Gastrocnemius medialis (tissue), 4 donors: ENCODE results near the gene PAQR8. TPM values are rescaled to one million over a fixed set of nuclear protein-coding genes. Genes with fewer than 3 reads are reported as not detected.

Experiments
- ATAC-seq, 2 donors: fragments of 150-250 bp; one replicate each; pipeline ENCODE4 v1.9.1; 2016
- DNase-seq, 2 donors: peaks; one replicate each; pipeline ENCODE4 v3.0.0-alpha.2; 2019
- H3K27ac ChIP-seq, 4 donors: fragments of 200-600 bp; sonication (generic); 1 replicate in 1 of 4; 2 replicates in 3 of 4; pipeline ENCODE4 v1.5.1; 2016 to 2018; ENCODE audit warnings: mild to moderate bottlenecking in 2 of 4, moderate library complexity in 1 of 4
- H3K27me3 ChIP-seq, 3 donors: fragments of 200-600 bp; sonication (generic) in 2 of 3; 1 replicate in 1 of 3; 2 replicates in 2 of 3; pipeline versions ENCODE4 v1.5.1 to v1.6.0; 2016 to 2019; ENCODE audit warnings: mild to moderate bottlenecking in 1 of 3, moderate library complexity in 1 of 3
- H3K36me3 ChIP-seq, 2 donors: fragments of 200-600 bp; sonication (generic) in 1 of 2; one replicate each; pipeline ENCODE4 v1.5.1; 2017 to 2018
- H3K4me1 ChIP-seq, 2 donors: fragments of 200-600 bp; sonication (generic) in 1 of 2; one replicate each; pipeline ENCODE4 v1.5.1; 2016 to 2017; ENCODE audit warnings: mild to moderate bottlenecking in 2 of 2
- H3K4me3 ChIP-seq, 4 donors: fragments of 200-600 bp; sonication (generic) in 3 of 4; 1 replicate in 1 of 4; 2 replicates in 3 of 4; pipeline ENCODE4 v1.5.1; 2016 to 2019; ENCODE audit warnings: mild to moderate bottlenecking in 2 of 4
- H3K9me3 ChIP-seq, 3 donors: fragments of 200-600 bp; sonication (generic) in 2 of 3; 1 replicate in 1 of 3; 2 replicates in 2 of 3; pipeline ENCODE4 v1.5.1; 2016 to 2019
- CTCF ChIP-seq, 5 experiments: fragments of 450-650 bp in 3 of 5; fragments of 200-600 bp in 2 of 5; sonication (generic) in 2 of 5; IDR thresholded peaks in 4 of 5; conservative IDR thresholded peaks in 1 of 5; 1 replicate in 4 of 5; 2 replicates in 1 of 5; pipeline ENCODE4 v1.5.1; 2016 to 2019; ENCODE audit warnings: antibody characterized with exemption in 5 of 5, mild to moderate bottlenecking in 3 of 5, moderate library complexity in 3 of 5
- POLR2A ChIP-seq, 2 donors: fragments of 450-650 bp; IDR thresholded peaks; one replicate each; pipeline ENCODE4 v1.6.1; 2017; ENCODE audit warnings: antibody characterized with exemption in 2 of 2, mild to moderate bottlenecking in 2 of 2, moderate library complexity in 2 of 2
- in situ Hi-C, 4 donors: fragments of 200-750 bp; cut with MboI; loops; one replicate each; pipeline versions ENCODE4 v1.15.0 to v1.8.0; 2017; ENCODE audit warnings: low sequenced_read_pairs in 4 of 4
- intact Hi-C: fragments of 100-400 bp; cut with DNase I; formaldehyde crosslinking; loops from one replicate; pipeline ENCODE4 v1.15.1; 2023; ENCODE audit warnings: low total_unique reads
- total RNA-seq, 4 donors: library from RNA; depleted of rRNA; stranded (reverse); fragments of >200 nt; gene quantifications; one replicate each; pipeline versions ENCODE4 v1.1.0 to v1.2.3, GENCODE V29; 2016

Gene PAQR8
- total RNA-seq, 4 donors from 2014 or later = 0.39 to 1.1 (median 0.72) TPM

- Histone ChIP-seq H3K9me3 (no peaks in the 10 kb centered on the region), H3K4me1 (peaks cover 9 to 13% of the 10 kb centered on the region in 2 donors)
Observed at GRCh38 chr6:52420668-52421358, 58.9 kb downstream of the PAQR8 start.

GRCh38 chr6:52422156-52422555 lies 60.2 kb downstream of the PAQR8 start:
- peaks cover 9 to 13% of the 10 kb centered on the region in 2 donors for H3K4me1 ChIP-seq
- H3K9me3 ChIP-seq = no peaks in the 10 kb centered on the region
- intact Hi-C loops (loop anchor here (10.0 kb wide), 1 partner anchor 137 kb away; the partner anchor contains the start of gene MCM3), in situ Hi-C loops (loop anchor here in 2 of 4 donors (5.0 to 25.0 kb wide), 2 partner anchors 75 to 565 kb away; partner anchors contain the start of gene GSTA4 (in 2 of the 2))
- DNase-seq (no peak), ATAC-seq (no peak)
- no peak overlapping the region for H3K4me3 ChIP-seq
- no peaks in the 10 kb centered on the region for H3K27me3 ChIP-seq
- H3K36me3 ChIP-seq = no peaks in the 10 kb centered on the region
- no peak overlapping the region for H3K27ac ChIP-seq
- TF ChIP-seq POLR2A (IDR thresholded peaks at IDR 0.05) = no peak
- TF ChIP-seq CTCF (IDR thresholded peaks at IDR 0.05 in 4 of 5, conservative IDR thresholded peaks at IDR 0.05 in 1 of 5) = no peak

More at GRCh38 chr6:52420668-52421358, 58.9 kb downstream of the PAQR8 start:
- no peaks in the 10 kb centered on the region for H3K36me3 ChIP-seq
- no peak for DNase-seq
- peak overlapping the region in 3 of 4 donors; percentile 77 to 84 (median 80) for H3K27ac ChIP-seq
- ATAC-seq = no peak
- no peaks in the 10 kb centered on the region for H3K27me3 ChIP-seq
- peak overlapping the region; percentile 70 to 91 (median 85) for H3K4me3 ChIP-seq
- TF ChIP-seq CTCF (IDR thresholded peaks at IDR 0.05 in 4 of 5, conservative IDR thresholded peaks at IDR 0.05 in 1 of 5) (no peak), POLR2A (IDR thresholded peaks at IDR 0.05) (no peak)
- in situ Hi-C loops = loop anchor here in 2 of 4 donors (5.0 to 25.0 kb wide), 2 partner anchors 76 to 566 kb away; partner anchors contain the start of gene GSTA4 (in 2 of the 2)
- intact Hi-C loops = loop anchor here (1.0 to 10.0 kb wide), 4 partner anchors 78 to 574 kb away; partner anchors contain the start of genes GSTA4, MCM3 and TRAM2

- Histone ChIP-seq H3K9me3 (no peaks in the 10 kb centered on the region), H3K36me3 (no peaks in the 10 kb centered on the region), H3K27me3 (no peaks in the 10 kb centered on the region), H3K4me1 (peaks cover 9 to 13% of the 10 kb centered on the region in 2 donors), H3K4me3 (no peak overlapping the region), H3K27ac (peak overlapping the region in 3 of 4 donors; percentile 39 to 60 (median 43))
- ATAC-seq (no peak), DNase-seq (no peak)
- in situ Hi-C loops (loop anchor here in 2 of 4 donors (5.0 to 25.0 kb wide), 2 partner anchors 74 to 564 kb away; partner anchors contain the start of gene GSTA4 (in 2 of the 2)), intact Hi-C loops (loop anchor here (10.0 kb wide), 1 partner anchor 139 kb away; the partner anchor contains the start of gene MCM3)
- no peak for TF ChIP-seq CTCF (IDR thresholded peaks at IDR 0.05 in 4 of 5, conservative IDR thresholded peaks at IDR 0.05 in 1 of 5)
- no peak for TF ChIP-seq POLR2A (IDR thresholded peaks at IDR 0.05)
Observed at GRCh38 chr6:52423448-52423847, 61.5 kb downstream of the PAQR8 start.

GRCh38 chr6:52423971-52424381 lies 62.0 kb downstream of the PAQR8 start:
- no peak for DNase-seq
- intact Hi-C loops (loop anchor here (10.0 kb wide), 1 partner anchor 139 kb away; the partner anchor contains the start of gene MCM3), in situ Hi-C loops (loop anchor here in 2 of 4 donors (5.0 to 25.0 kb wide), 2 partner anchors 73 to 563 kb away; partner anchors contain the start of gene GSTA4 (in 2 of the 2))
- TF ChIP-seq POLR2A (IDR thresholded peaks at IDR 0.05) (no peak), CTCF (IDR thresholded peaks at IDR 0.05 in 4 of 5, conservative IDR thresholded peaks at IDR 0.05 in 1 of 5) (no peak)
- no peaks in the 10 kb centered on the region for H3K36me3 ChIP-seq
- H3K27ac ChIP-seq = peak overlapping the region in 3 of 4 donors; percentile 39 to 60 (median 43)
- H3K4me3 ChIP-seq = no peak overlapping the region
- H3K4me1 ChIP-seq = peaks cover 9 to 13% of the 10 kb centered on the region in 2 donors
- H3K27me3 ChIP-seq = no peaks in the 10 kb centered on the region
- no peak for ATAC-seq
- no peaks in the 10 kb centered on the region for H3K9me3 ChIP-seq
